T-helper 1 cell treated with Interleukin-12 subunit alpha and Interleukin-12 subunit beta and Interleukin-4 antibody, amounts not matched to agents 30 ng/mL and 1 ng/mL, for 36 hours (primary cell): ENCODE data around the gene WASHC2C. TPM values are rescaled to one million over a fixed set of nuclear protein-coding genes. Genes with fewer than 3 reads are reported as not detected.
"Not testable (repeated sequence)": the region's sequence is repeated elsewhere in the genome, so short reads cannot be mapped to it uniquely, and the experiment has no call there.

Experiments used
- intact Hi-C: fragments of 100-400 bp; cut with micrococcal nuclease; formaldehyde crosslinking; loops from one replicate; pipeline ENCODE4 v1.15.1; 2024
- total RNA-seq: library from RNA; stranded (reverse); gene quantifications from 2 replicates; pipeline ENCODE4 v1.2.3, GENCODE V29; 2022

The WASHC2C gene
- total RNA-seq, 1 donor from 2014 or later, result 54.5 TPM

GRCh38 chr10:45771757-45772461 is 44.8 kb downstream of the WASHC2C start:
- intact Hi-C loops, result not testable (repeated sequence)

- intact Hi-C loops, result not testable (repeated sequence)
Observed at GRCh38 chr10:45786217-45786616, 59.2 kb downstream of the WASHC2C start.

- intact Hi-C loops, result not testable (repeated sequence)
Observed at GRCh38 chr10:45787212-45787741, 60.2 kb downstream of the WASHC2C start.

GRCh38 chr10:45789991-45790390 is 62.9 kb downstream of the WASHC2C start:
- intact Hi-C loops, result not testable (repeated sequence)

- intact Hi-C loops, result not testable (repeated sequence)
Observed at GRCh38 chr10:45790694-45791426, 63.8 kb downstream of the WASHC2C start.

- intact Hi-C loops, result not testable (repeated sequence)
Observed at GRCh38 chr10:45794761-45795160, 67.7 kb downstream of the WASHC2C start.

GRCh38 chr10:45803060-45804010 is 76.3 kb downstream of the WASHC2C start:
- intact Hi-C loops, result not testable (repeated sequence)

GRCh38 chr10:45804996-45805395 is 77.9 kb downstream of the WASHC2C start:
- intact Hi-C loops, result not testable (repeated sequence)

GRCh38 chr10:45809837-45810236 is 82.8 kb downstream of the WASHC2C start:
- intact Hi-C loops, result no loop called here

- intact Hi-C loops, result no loop called here
Observed at GRCh38 chr10:45811075-45811474, 84.0 kb downstream of the WASHC2C start.

GRCh38 chr10:45812959-45813358 is 85.9 kb downstream of the WASHC2C start:
- intact Hi-C loops, result not testable (repeated sequence)

- intact Hi-C loops, result not testable (repeated sequence)
Observed at GRCh38 chr10:45814146-45814545, 87.1 kb downstream of the WASHC2C start.

GRCh38 chr10:45817130-45817859 is 90.2 kb downstream of the WASHC2C start:
- intact Hi-C loops, result no loop called here

GRCh38 chr10:45817912-45818311 is 90.8 kb downstream of the WASHC2C start:
- intact Hi-C loops, result no loop called here

- intact Hi-C loops, result no loop called here
Observed at GRCh38 chr10:45819552-45819951, 92.5 kb downstream of the WASHC2C start.

GRCh38 chr10:45820107-45820830 is 93.2 kb downstream of the WASHC2C start:
- intact Hi-C loops, result not testable (repeated sequence)

- intact Hi-C loops, result not testable (repeated sequence)
Observed at GRCh38 chr10:45822918-45823317, 95.9 kb downstream of the WASHC2C start.
